ENCODE results near the gene RAPGEF3. TPM values are rescaled to one million over a fixed set of nuclear protein-coding genes. Genes with fewer than 3 reads are reported as not detected.

RAPGEF3 gene
- total and polyA plus RNA-seq, 2 of the 8 experiments (the other 6 are each of a cell fraction or from before 2014, with no cell fraction given), result 5.0 to 9.4 TPM

DNA sequence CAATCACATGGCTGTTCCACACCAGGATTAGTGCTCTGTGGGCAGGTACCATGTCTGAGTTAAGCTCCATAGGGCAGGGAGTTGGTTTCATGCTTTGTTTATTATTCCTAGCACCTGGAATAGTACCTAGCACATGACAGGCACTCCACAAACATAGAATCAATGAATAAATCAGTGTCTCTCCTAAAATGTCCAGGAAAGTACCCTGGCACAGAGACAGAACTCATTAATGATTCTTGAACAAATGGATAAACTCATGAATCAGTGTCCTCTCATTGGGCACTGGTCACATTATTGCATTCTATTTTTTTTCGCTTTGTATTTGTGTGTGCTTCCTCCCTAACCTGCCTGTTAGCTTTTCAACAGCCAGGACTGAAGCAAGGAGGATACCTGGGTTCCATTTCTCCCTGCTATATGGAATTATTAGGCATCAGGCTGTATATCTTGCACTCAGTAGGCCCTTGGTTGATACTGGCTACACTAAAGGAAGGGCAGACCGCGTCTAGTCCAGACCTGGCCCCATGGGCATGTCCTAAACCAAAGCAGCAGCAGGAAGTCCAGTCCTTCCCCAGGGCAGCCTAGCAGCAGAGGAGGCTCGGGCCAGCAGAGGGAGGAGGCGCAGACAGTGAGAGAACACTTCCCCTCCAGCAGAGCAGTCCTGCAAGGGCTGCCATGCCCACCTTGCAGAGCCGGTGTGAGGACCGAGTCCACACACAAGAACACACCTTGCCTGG lies 42.7 kb upstream of the RAPGEF3 start:
- TF ChIP-seq CTCF (IDR thresholded peaks at IDR 0.05; ENCODE audit: control extremely low read depth in 1 of 3, insufficient read depth in 1 of 3, low read depth in 1 of 3, low read length in 3 of 3), result peak; percentile 14 to 25 (median 24)
- no peak for TF ChIP-seq KDM5A (IDR thresholded peaks at IDR 0.05; ENCODE audit: low read length)
- Histone ChIP-seq H2BK5ac (ENCODE audit: low read depth, low read length) (no peak overlapping the region), H3K9ac (replicated peaks in 1 of 4; ENCODE audit: extremely low read depth in 1 of 4, low read depth in 3 of 4, low read length in 3 of 4) (no peak overlapping the region), H3K18ac (ENCODE audit: extremely low read depth, low read length) (no peak overlapping the region), H2AK5ac (ENCODE audit: low read depth, low read length) (no peak overlapping the region), H3K23ac (ENCODE audit: insufficient read length) (no peak overlapping the region), H3K23me2 (ENCODE audit: low read depth, low read length) (0 out of 2 replicates have a peak, but pooled peaks cover 1% of the 10 kb centered on the region), H3K14ac (ENCODE audit: insufficient read length) (no peak overlapping the region), H3K4me2 (ENCODE audit: insufficient read depth in 1 of 2, low read depth in 2 of 2, low read length in 2 of 2) (no peak overlapping the region), H4K20me1 (replicated peaks in 1 of 2; ENCODE audit: control insufficient read depth in 1 of 2, insufficient read depth in 2 of 2, low read length in 2 of 2) (peaks cover 8 to 12% of the 10 kb centered on the region in 2 experiments), H2BK120ac (replicated peaks; ENCODE audit: low read depth, low read length) (no peak overlapping the region), H4K8ac (ENCODE audit: extremely low read depth, insufficient read depth, low read length) (no peak overlapping the region), H4K5ac (ENCODE audit: insufficient read length, low read depth, low read length) (no peak overlapping the region), H3K36me3 (ENCODE audit: control insufficient read depth in 2 of 4, insufficient read depth in 4 of 4, low read length in 3 of 4) (peaks cover 0 to 5% (median 3%) of the 10 kb centered on the region in 4 experiments; a peak in 2 of 8 replicates), H2AFZ (ENCODE audit: low read length) (no peak overlapping the region), H2BK20ac (ENCODE audit: low read length) (no peak overlapping the region), H3K27me3 (replicated peaks in 1 of 4; ENCODE audit: control insufficient read depth in 3 of 4, extremely low read depth in 1 of 4, insufficient read depth in 3 of 4, low read length in 3 of 4) (no peaks in the 10 kb centered on the region), H3K27ac (ENCODE audit: low read depth, low read length) (no peak overlapping the region), H4K91ac (replicated peaks; ENCODE audit: insufficient read length, low read length) (no peak overlapping the region), H3K9me3 (ENCODE audit: insufficient read depth in 2 of 2, low read depth in 1 of 2, low read length in 1 of 2) (no peaks in the 10 kb centered on the region), H2BK15ac (ENCODE audit: low read length) (no peak overlapping the region), H3K4ac (replicated peaks; ENCODE audit: insufficient read length, low read depth, low read length) (no peak overlapping the region), H3K4me3 (ENCODE audit: extremely low read depth in 1 of 4, insufficient read depth in 2 of 4, low read depth in 3 of 4, low read length in 4 of 4) (no peak overlapping the region), H2BK12ac (ENCODE audit: low read depth, low read length) (no peak overlapping the region), H3K4me1 (replicated peaks in 1 of 4; ENCODE audit: control insufficient read depth in 3 of 4, insufficient read depth in 4 of 4, low read length in 3 of 4) (peaks cover 0 to 13% (median 4%) of the 10 kb centered on the region in 4 experiments; a peak in 5 of 7 replicates), H3K79me2 (ENCODE audit: control insufficient read depth in 1 of 2, insufficient read depth in 2 of 2, low read length in 2 of 2) (peaks cover 0 to 58% of the 10 kb centered on the region in 2 experiments; a peak in 2 of 4 replicates), H3K56ac (replicated peaks; ENCODE audit: insufficient read length, low read depth, low read length) (no peak overlapping the region), H3K79me1 (ENCODE audit: low read depth, low read length) (peaks cover 3% of the 10 kb centered on the region; the same call in 1 of the 2 replicates)
- DNase-seq (ENCODE audit: low read depth in 1 of 2, low spot score in 2 of 2), result no peak
- 85% methylated on average over 6 of the region's 7 CpGs; no CpG with 5 or more reads in 1 of the 2 experiments for WGBS, 2 experiments (ENCODE audit: extremely low coverage in 1 of 2, insufficient coverage in 1 of 2, insufficient read length in 1 of 2, insufficient replicate concordance in 2 of 2, low coverage in 1 of 2, low lambda C conversion rate in 2 of 2, missing lambda C conversion rate in 1 of 2)
- ChIA-PET CTCF (ENCODE audit: partially characterized antibody) (interaction anchor here (0.8 to 58.8 kb wide), 16 partner anchors 9 to 229 kb away, joined by 3 to 2001 read pairs (median 16); partner anchors contain the start of genes ENDOU, HDAC7 and RAPGEF3), POLR2A (ENCODE audit: partially characterized antibody) (interaction anchor here (0.8 to 29.3 kb wide), 8 partner anchors 12 to 36 kb away, joined by 3 to 480 read pairs (median 4); no protein-coding TSS in a partner anchor)
- no peak for FAIRE-seq

All from H1 (cell line).